Heart left ventricle (tissue), 16 donors: ENCODE measurements around the gene PADI1. TPM values are rescaled to one million over a fixed set of nuclear protein-coding genes. Genes with fewer than 3 reads are reported as not detected.

Experiments
- ATAC-seq, 4 donors: fragments of 200-7000 bp; cut with Tn5 transposase; one replicate each; pipeline ENCODE4 v1.9.1; 2020 to 2022; ENCODE audit warnings: moderate library complexity in 4 of 4, mild to moderate bottlenecking in 3 of 4, moderate number of reproducible peaks in 1 of 4
- DNase-seq, 5 donors: peaks; one replicate each; pipeline ENCODE4 v3.0.0-alpha.2; 2020
- H3K27ac ChIP-seq, 12 donors: fragments of 200-600 bp; sonication (generic) in 4 of 12; one replicate each; pipeline versions ENCODE4 v1.5.0 to v1.8.0; 2016 to 2022; ENCODE audit warnings: mild to moderate bottlenecking in 2 of 12
- H3K27me3 ChIP-seq, 9 donors: fragments of 200-600 bp; sonication (generic) in 2 of 9; one replicate each; pipeline versions ENCODE4 v1.5.1 to v1.8.0; 2016 to 2022; ENCODE audit warnings: mild to moderate bottlenecking in 3 of 9
- H3K36me3 ChIP-seq, 9 donors: fragments of 200-600 bp; sonication (generic) in 2 of 9; one replicate each; pipeline versions ENCODE4 v1.5.0 to v1.8.0; 2018 to 2022; ENCODE audit warnings: mild to moderate bottlenecking in 2 of 9
- H3K4me1 ChIP-seq, 12 donors: fragments of 200-600 bp; sonication (generic) in 4 of 12; one replicate each; pipeline versions ENCODE4 v1.5.0 to v1.8.0; 2016 to 2022; ENCODE audit warnings: mild to moderate bottlenecking in 3 of 12
- H3K4me3 ChIP-seq, 12 donors: fragments of 200-600 bp; sonication (generic) in 4 of 12; one replicate each; pipeline versions ENCODE4 v1.5.0 to v1.8.0; 2017 to 2022; ENCODE audit warnings: mild to moderate bottlenecking in 9 of 12, moderate library complexity in 4 of 12
- H3K9me3 ChIP-seq, 12 donors: fragments of 200-600 bp; sonication (generic) in 4 of 12; one replicate each; pipeline versions ENCODE4 v1.5.0 to v1.8.0; 2016 to 2022; ENCODE audit warnings: mild to moderate bottlenecking in 1 of 12
- POLR2A ChIP-seq, 2 donors: fragments of 450-650 bp; IDR thresholded peaks; one replicate each; pipeline ENCODE4 v1.6.1; 2017; ENCODE audit warnings: antibody characterized with exemption in 2 of 2, mild to moderate bottlenecking in 2 of 2, moderate library complexity in 2 of 2
- WGBS, 4 donors: extraction: QIAGEN DNeasy Blood & Tissue Kit in 2 of 4; methylation state at CpG; one replicate each; pipeline versions ENCODE4 v1.1.5 to v1.1.7; 2013 to 2018; 5-methylcytosine and 5-hydroxymethylcytosine counted together
- intact Hi-C, 10 donors: fragments of 100-400 bp; cut with DNase I; formaldehyde crosslinking; loops; one replicate each; pipeline versions ENCODE4 v1.11.1 to v1.14.2; 2022
- polyA plus RNA-seq, 2 donors: library from polyadenylated mRNA; stranded (reverse); fragments of 200-250 nt; gene quantifications; one replicate each; pipeline ENCODE4 v1.2.3, GENCODE V29; 2013
- total RNA-seq, 9 donors: library from RNA; depleted of rRNA in 2 of 9; stranded (reverse); fragments of >200 nt in 2 of 9; fragmentation: NEBNext Ultra II Directional in 3 of 9; extraction: Animal tissue kit (Norgen Biotek cat#: 25700) in 3 of 9; gene quantifications; one replicate each; pipeline versions ENCODE4 v1.1.0 to v1.2.4, GENCODE V29; 2016 to 2023
- TF ChIP-seq, protein P1 (sequence below), 12 donors: fragments of 200-600 bp; sonication (generic) in 4 of 12; IDR thresholded peaks; one replicate each; pipeline versions ENCODE4 v1.5.0 to v1.8.0; 2018 to 2022; ENCODE audit warnings: antibody characterized with exemption in 12 of 12, mild to moderate bottlenecking in 5 of 12
- donor health status: ischemic (EF 13 %, LVEDD 7.1; RV severe dilation, severe dysfunction).
- donor health status: healthy with polysubstance abuse.
- donor health status: DM: no; HTN: yes; CAD: no.
- donor health status: DM: no; HTN: no; CAD: no.
- donor health status: ischemic (EF 25% LVEDD 6.9; RV normal size, moderate dysfunction).
- donor health status: ischemic (EF 25% LVEDD 5.7; RV mildly dilated, moderate dysfunction).
- donor health status: healthy.
- donor health status: DM: yes; HTN: yes; CAD: no.
- donor health status: ischemic (EF 35%, LVEDD 5.7; RV mildly dilated, moderate dysfunction).
- donor health status: nonischemic (EF 11% LVEDD 7.7; RV severe dilation, severe dysfunction).
- donor health status: DM: yes; HTN: yes; CAD: no.
- donor health status: PGD.
- donor health status: ischemic (EF 29% LVEDD 5.4; RV normal size, mild dysfunction).
- donor health status: nonischemic (EF 23%, LVEDD 6.1; RV moderate dilation, normal function).

The PADI1 gene
- total and polyA plus RNA-seq, 11 donors, result 0.04 TPM; not detected in 10

- ATAC-seq, result no peak
- no peaks in the 10 kb centered on the region for H3K36me3 ChIP-seq
- intact Hi-C loops, result loop anchor here in 2 of 10 donors (10.0 kb wide), 2 partner anchors 276 to 286 kb away; no protein-coding TSS in a partner anchor
- H3K27me3 ChIP-seq, result peaks cover 0 to 16% (median 0%) of the 10 kb centered on the region in 9 donors
- no peak overlapping the region for H3K27ac ChIP-seq
- DNase-seq, result no peak
- H3K4me1 ChIP-seq, result peaks cover 0 to 9% (median 0%) of the 10 kb centered on the region in 12 donors
- no peaks in the 10 kb centered on the region for H3K9me3 ChIP-seq
- WGBS, 4 donors, result 65 to 78% (median 75%) methylated on average over 8 of the region's 8 CpGs
- no peak for TF ChIP-seq POLR2A (IDR thresholded peaks at IDR 0.05)
- TF ChIP-seq, protein P1, sequence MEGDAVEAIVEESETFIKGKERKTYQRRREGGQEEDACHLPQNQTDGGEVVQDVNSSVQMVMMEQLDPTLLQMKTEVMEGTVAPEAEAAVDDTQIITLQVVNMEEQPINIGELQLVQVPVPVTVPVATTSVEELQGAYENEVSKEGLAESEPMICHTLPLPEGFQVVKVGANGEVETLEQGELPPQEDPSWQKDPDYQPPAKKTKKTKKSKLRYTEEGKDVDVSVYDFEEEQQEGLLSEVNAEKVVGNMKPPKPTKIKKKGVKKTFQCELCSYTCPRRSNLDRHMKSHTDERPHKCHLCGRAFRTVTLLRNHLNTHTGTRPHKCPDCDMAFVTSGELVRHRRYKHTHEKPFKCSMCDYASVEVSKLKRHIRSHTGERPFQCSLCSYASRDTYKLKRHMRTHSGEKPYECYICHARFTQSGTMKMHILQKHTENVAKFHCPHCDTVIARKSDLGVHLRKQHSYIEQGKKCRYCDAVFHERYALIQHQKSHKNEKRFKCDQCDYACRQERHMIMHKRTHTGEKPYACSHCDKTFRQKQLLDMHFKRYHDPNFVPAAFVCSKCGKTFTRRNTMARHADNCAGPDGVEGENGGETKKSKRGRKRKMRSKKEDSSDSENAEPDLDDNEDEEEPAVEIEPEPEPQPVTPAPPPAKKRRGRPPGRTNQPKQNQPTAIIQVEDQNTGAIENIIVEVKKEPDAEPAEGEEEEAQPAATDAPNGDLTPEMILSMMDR (IDR thresholded peaks at IDR 0.05), result no peak
- H3K4me3 ChIP-seq, result no peak overlapping the region
Observed at GRCh38 chr1:17230671-17231310, 25.9 kb downstream of the PADI1 start.

- intact Hi-C loops, result loop anchor here in 2 of 10 donors (10.0 kb wide), 2 partner anchors 278 to 288 kb away; no protein-coding TSS in a partner anchor
- no peak for ATAC-seq
- Histone ChIP-seq H3K9me3 (no peaks in the 10 kb centered on the region), H3K36me3 (no peaks in the 10 kb centered on the region), H3K27ac (no peak overlapping the region), H3K4me1 (peaks cover 0 to 9% (median 0%) of the 10 kb centered on the region in 12 donors), H3K4me3 (no peak overlapping the region), H3K27me3 (peaks cover 0 to 16% (median 0%) of the 10 kb centered on the region in 9 donors)
- DNase-seq, result no peak
- WGBS, 4 donors, result 69 to 79% (median 74%) methylated on average over 22 of the region's 22 CpGs
- TF ChIP-seq, protein P1 (IDR thresholded peaks at IDR 0.05), result no peak
- no peak for TF ChIP-seq POLR2A (IDR thresholded peaks at IDR 0.05)
Observed at GRCh38 chr1:17232759-17233661, 28.1 kb downstream of the PADI1 start.

GRCh38 chr1:17233675-17234320, 28.9 kb downstream of the PADI1 start:
- H3K4me3 ChIP-seq, result no peak overlapping the region
- no peaks in the 10 kb centered on the region for H3K36me3 ChIP-seq
- peaks cover 0 to 19% (median 0%) of the 10 kb centered on the region in 9 donors for H3K27me3 ChIP-seq
- no peaks in the 10 kb centered on the region for H3K9me3 ChIP-seq
- peaks cover 0 to 9% (median 0%) of the 10 kb centered on the region in 12 donors for H3K4me1 ChIP-seq
- DNase-seq (peak in 4 of 5 donors; percentile 11 to 78 (median 54)), ATAC-seq (peak in 3 of 4 donors; percentile 62 to 94 (median 84))
- no peak overlapping the region for H3K27ac ChIP-seq
- intact Hi-C loops, result loop anchor here in 2 of 10 donors (10.0 kb wide), 2 partner anchors 279 to 289 kb away; no protein-coding TSS in a partner anchor
- WGBS, 4 donors, result 23 to 56% (median 40%) methylated on average over 2 to 6 of the region's 6 CpGs
- TF ChIP-seq POLR2A (IDR thresholded peaks at IDR 0.05), result no peak
- TF ChIP-seq, protein P1 (IDR thresholded peaks at IDR 0.05), result no peak
